Activated CD4-positive, alpha-beta T cell treated with anti-CD3 and anti-CD28 coated beads, Interleukin-2, amount 50 U/mL, for 24 hours (primary cell): ENCODE measurements around the gene PLPPR4.
"Not testable (repeated sequence)": the region's sequence is repeated elsewhere in the genome, so short reads cannot be mapped to it uniquely, and the experiment has no call there.

Experiments
- DNase-seq, 2 donors: peaks; one replicate each; pipeline ENCODE4 v3.0.0-alpha.2; 2020; ENCODE audit warnings: low read depth in 1 of 2, low spot score in 1 of 2

The PLPPR4 gene

GRCh38 chr1:99264201-99265021 lies at the start of gene PLPPR4:
Gene PLPPR4 (plus strand): TSS chr1:99264492. CDS start chr1:99264594, 102 bp downstream.
- DNase-seq = no peak

GRCh38 chr1:99216956-99217355 lies 47.3 kb upstream of the PLPPR4 start:
- no peak for DNase-seq

GRCh38 chr1:99217599-99217998 lies 46.7 kb upstream of the PLPPR4 start:
- no peak for DNase-seq

- no peak for DNase-seq
Measured at GRCh38 chr1:99218572-99218971, 45.7 kb upstream of the PLPPR4 start.

GRCh38 chr1:99218999-99219398 lies 45.3 kb upstream of the PLPPR4 start:
- DNase-seq = no peak

- no peak for DNase-seq
Measured at GRCh38 chr1:99227056-99227897, 37.0 kb upstream of the PLPPR4 start.

- DNase-seq = no peak
Measured at GRCh38 chr1:99228153-99228552, 36.1 kb upstream of the PLPPR4 start.

GRCh38 chr1:99229122-99229521 lies 35.2 kb upstream of the PLPPR4 start:
- DNase-seq = no peak

GRCh38 chr1:99230695-99231094 lies 33.6 kb upstream of the PLPPR4 start:
- DNase-seq = no peak

- DNase-seq = no peak
Measured at GRCh38 chr1:99232172-99232571, 32.1 kb upstream of the PLPPR4 start.

- DNase-seq = no peak
Measured at GRCh38 chr1:99233446-99233845, 30.8 kb upstream of the PLPPR4 start.

- no peak for DNase-seq
Measured at GRCh38 chr1:99236756-99237155, 27.5 kb upstream of the PLPPR4 start.

- DNase-seq = no peak
Measured at GRCh38 chr1:99239690-99240089, 24.6 kb upstream of the PLPPR4 start.

GRCh38 chr1:99240621-99241020 lies 23.7 kb upstream of the PLPPR4 start:
- DNase-seq = no peak

GRCh38 chr1:99246152-99246551 lies 18.1 kb upstream of the PLPPR4 start:
- DNase-seq = no peak

- no peak for DNase-seq
Measured at GRCh38 chr1:99247199-99247598, 17.1 kb upstream of the PLPPR4 start.

- DNase-seq = no peak
Measured at GRCh38 chr1:99250728-99251127, 13.6 kb upstream of the PLPPR4 start.

- no peak for DNase-seq
Measured at GRCh38 chr1:99251308-99251707, 13.0 kb upstream of the PLPPR4 start.

GRCh38 chr1:99252630-99253029 lies 11.7 kb upstream of the PLPPR4 start:
- no peak for DNase-seq

- not testable (repeated sequence) for DNase-seq
Measured at GRCh38 chr1:99260402-99260801, 3.9 kb upstream of the PLPPR4 start.

- no peak for DNase-seq
Measured at GRCh38 chr1:99265124-99265523, 832 bp downstream of the PLPPR4 start.

- DNase-seq = no peak
Measured at GRCh38 chr1:99266726-99267125, 2.4 kb downstream of the PLPPR4 start.
